Colonic mucosa (tissue), 4 donors: ENCODE measurements around the gene DPF3. TPM values are rescaled to one million over a fixed set of nuclear protein-coding genes. Genes with fewer than 3 reads are reported as not detected.

Source experiments
- DNase-seq: peaks from one replicate; pipeline ENCODE4 v3.0.0-alpha.2; 2020
- H3K27ac ChIP-seq: fragments of 200-600 bp; one replicate; pipeline ENCODE4 v1.8.0; 2021
- H3K27me3 ChIP-seq: fragments of 200-600 bp; one replicate; pipeline ENCODE4 v1.8.0; 2021
- H3K36me3 ChIP-seq: fragments of 200-600 bp; one replicate; pipeline ENCODE4 v1.8.0; 2021
- H3K4me1 ChIP-seq: fragments of 200-600 bp; one replicate; pipeline ENCODE4 v1.8.0; 2021; ENCODE audit warnings: mild to moderate bottlenecking
- H3K4me3 ChIP-seq: fragments of 200-600 bp; one replicate; pipeline ENCODE4 v1.8.0; 2021
- H3K9ac ChIP-seq, 2 donors: one replicate each; pipeline ENCODE4 v1.7.0; 2013; ENCODE audit warnings: control low read depth in 2 of 2, low read depth in 2 of 2, low read length in 2 of 2
- H3K9me3 ChIP-seq: fragments of 200-600 bp; one replicate; pipeline ENCODE4 v1.8.0; 2021
- intact Hi-C: fragments of 100-400 bp; cut with DNase I; formaldehyde crosslinking; loops from one replicate; pipeline ENCODE4 v1.14.1; 2022
- total RNA-seq, 2 donors: library from RNA; stranded (reverse); fragmentation: NEBNext Ultra II Directional in 1 of 2; extraction: Animal tissue kit (Norgen Biotek cat#: 25700) in 1 of 2; gene quantifications; one replicate each; pipeline ENCODE4 v1.2.1, GENCODE V29; 2021
- TF ChIP-seq, protein P1 (sequence below): fragments of 200-600 bp; IDR thresholded peaks from one replicate; pipeline ENCODE4 v1.8.0; 2022; ENCODE audit warnings: antibody characterized with exemption, mild to moderate bottlenecking
- donor health status: healthy.
- donor health status: DM: no; HTN: no; CAD: no.
- donor health status: DM: no; HTN: no; CAD: no.

DPF3 gene
- total RNA-seq, 2 donors from 2014 or later = 6.7 to 14.0 TPM

GRCh38 chr14:72891666-72892102 is 2.2 kb downstream of the DPF3 start:
- Histone ChIP-seq H3K27me3 (no peaks in the 10 kb centered on the region), H3K4me3 (peak overlapping the region; percentile 72), H3K4me1 (peaks cover 7% of the 10 kb centered on the region), H3K9ac (no peak overlapping the region), H3K9me3 (no peaks in the 10 kb centered on the region), H3K27ac (no peak overlapping the region), H3K36me3 (no peaks in the 10 kb centered on the region)
- TF ChIP-seq, protein P1, sequence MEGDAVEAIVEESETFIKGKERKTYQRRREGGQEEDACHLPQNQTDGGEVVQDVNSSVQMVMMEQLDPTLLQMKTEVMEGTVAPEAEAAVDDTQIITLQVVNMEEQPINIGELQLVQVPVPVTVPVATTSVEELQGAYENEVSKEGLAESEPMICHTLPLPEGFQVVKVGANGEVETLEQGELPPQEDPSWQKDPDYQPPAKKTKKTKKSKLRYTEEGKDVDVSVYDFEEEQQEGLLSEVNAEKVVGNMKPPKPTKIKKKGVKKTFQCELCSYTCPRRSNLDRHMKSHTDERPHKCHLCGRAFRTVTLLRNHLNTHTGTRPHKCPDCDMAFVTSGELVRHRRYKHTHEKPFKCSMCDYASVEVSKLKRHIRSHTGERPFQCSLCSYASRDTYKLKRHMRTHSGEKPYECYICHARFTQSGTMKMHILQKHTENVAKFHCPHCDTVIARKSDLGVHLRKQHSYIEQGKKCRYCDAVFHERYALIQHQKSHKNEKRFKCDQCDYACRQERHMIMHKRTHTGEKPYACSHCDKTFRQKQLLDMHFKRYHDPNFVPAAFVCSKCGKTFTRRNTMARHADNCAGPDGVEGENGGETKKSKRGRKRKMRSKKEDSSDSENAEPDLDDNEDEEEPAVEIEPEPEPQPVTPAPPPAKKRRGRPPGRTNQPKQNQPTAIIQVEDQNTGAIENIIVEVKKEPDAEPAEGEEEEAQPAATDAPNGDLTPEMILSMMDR = no peak
- no peak for DNase-seq
- intact Hi-C loops = no loop called here

DNA sequence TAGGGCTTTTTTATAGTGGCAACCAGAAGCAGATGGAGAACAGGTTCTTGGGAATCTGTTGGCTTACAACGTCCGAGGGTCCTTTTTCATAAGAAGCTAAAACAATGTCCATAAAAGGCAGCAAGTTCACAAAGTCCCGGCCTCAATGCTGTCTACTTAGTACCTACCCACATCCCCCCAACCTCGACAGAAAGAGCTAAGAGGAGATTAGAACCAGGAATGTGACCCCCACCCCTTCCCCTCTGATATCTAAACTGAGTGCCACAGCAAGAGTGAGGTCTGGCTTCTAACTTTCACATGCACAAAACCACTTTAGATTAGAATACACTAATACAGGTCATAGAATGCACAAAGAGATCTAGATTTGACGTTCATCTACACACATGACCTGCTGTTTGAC is 4.5 kb downstream of the DPF3 start:
- intact Hi-C loops = no loop called here
- no peak overlapping the region for H3K9ac ChIP-seq
- no peaks in the 10 kb centered on the region for H3K27me3 ChIP-seq
- H3K9me3 ChIP-seq = no peaks in the 10 kb centered on the region
- H3K27ac ChIP-seq = no peak overlapping the region
- no peak for DNase-seq
- H3K4me3 ChIP-seq = no peak overlapping the region
- TF ChIP-seq, protein P1 = no peak
- no peaks in the 10 kb centered on the region for H3K36me3 ChIP-seq
- H3K4me1 ChIP-seq = no peaks in the 10 kb centered on the region

GRCh38 chr14:72888636-72889201 is 5.2 kb downstream of the DPF3 start:
- Histone ChIP-seq H3K27me3 (no peaks in the 10 kb centered on the region), H3K9me3 (no peaks in the 10 kb centered on the region), H3K4me1 (no peaks in the 10 kb centered on the region), H3K9ac (no peak overlapping the region), H3K36me3 (no peaks in the 10 kb centered on the region), H3K4me3 (no peak overlapping the region), H3K27ac (no peak overlapping the region)
- DNase-seq = no peak
- TF ChIP-seq, protein P1 = no peak
- intact Hi-C loops = no loop called here

DNA sequence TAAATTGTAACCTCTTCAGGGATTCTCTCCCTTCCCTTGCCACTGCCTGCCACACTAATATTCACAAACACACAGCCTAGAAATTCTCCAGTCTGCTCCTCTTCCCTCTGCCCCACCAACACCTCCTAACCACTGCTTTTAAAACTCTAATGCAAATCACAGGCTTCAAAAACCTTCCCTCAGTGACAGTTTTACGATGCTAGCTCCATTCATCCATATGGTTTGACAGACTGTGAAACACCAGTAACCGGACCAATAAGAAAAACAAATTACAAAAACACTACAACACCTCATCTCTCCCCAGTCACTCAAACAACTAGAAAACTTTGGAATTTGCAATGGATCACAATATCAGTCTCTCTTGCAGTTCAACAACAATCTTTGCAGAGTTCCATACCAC is 5.7 kb downstream of the DPF3 start:
- no peak overlapping the region for H3K27ac ChIP-seq
- H3K27me3 ChIP-seq = no peaks in the 10 kb centered on the region
- no peaks in the 10 kb centered on the region for H3K4me1 ChIP-seq
- intact Hi-C loops = no loop called here
- no peaks in the 10 kb centered on the region for H3K9me3 ChIP-seq
- DNase-seq = no peak
- H3K9ac ChIP-seq = no peak overlapping the region
- H3K36me3 ChIP-seq = no peaks in the 10 kb centered on the region
- TF ChIP-seq, protein P1 = no peak
- no peak overlapping the region for H3K4me3 ChIP-seq

DNA sequence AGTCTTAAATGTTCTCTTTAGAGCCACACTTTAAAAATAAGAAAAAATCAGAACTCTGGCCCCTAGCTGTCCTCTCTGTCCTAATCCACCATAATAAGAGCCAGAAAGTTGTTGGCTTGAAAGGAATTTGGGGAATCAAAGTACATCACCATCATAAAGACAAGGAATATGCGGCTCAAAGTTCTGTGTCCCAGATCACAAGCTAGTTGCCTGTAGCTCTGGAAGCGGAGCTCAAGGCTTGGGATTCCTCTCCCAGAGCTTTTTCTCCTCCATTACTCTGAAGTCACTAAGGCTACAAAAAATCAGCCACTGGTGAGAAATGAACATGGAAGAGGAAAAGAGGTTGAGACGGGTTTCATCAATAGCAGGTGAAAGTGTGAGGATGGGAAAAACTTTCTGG is 6.4 kb downstream of the DPF3 start:
- no peak overlapping the region for H3K27ac ChIP-seq
- no peaks in the 10 kb centered on the region for H3K9me3 ChIP-seq
- no peaks in the 10 kb centered on the region for H3K4me1 ChIP-seq
- no peak overlapping the region for H3K9ac ChIP-seq
- intact Hi-C loops = no loop called here
- no peaks in the 10 kb centered on the region for H3K36me3 ChIP-seq
- TF ChIP-seq, protein P1 = no peak
- H3K27me3 ChIP-seq = no peaks in the 10 kb centered on the region
- DNase-seq = no peak
- no peak overlapping the region for H3K4me3 ChIP-seq
